HL-60 (cell line): ENCODE data around the gene WDR12.

Experiments used
- GABPA ChIP-seq: IDR thresholded peaks from 2 replicates; pipeline ENCODE4 v1.6.1; 2012; ENCODE audit warnings: low read depth
- POLR2AphosphoS5 ChIP-seq: IDR thresholded peaks from 2 replicates; pipeline ENCODE4 v1.6.1; 2012; ENCODE audit warnings: low read depth
- SPI1 ChIP-seq: IDR thresholded peaks from 2 replicates; pipeline ENCODE4 v1.6.1; 2012; ENCODE audit warnings: low read depth, mild to moderate bottlenecking, borderline replicate concordance
- TF ChIP-seq, protein P1 (sequence below): IDR thresholded peaks from one replicate; pipeline ENCODE4 v1.5.1; 2011; ENCODE audit warnings: low read length, control low read depth, inconsistent platforms; ENCODE audit not compliant: insufficient read depth
- TF ChIP-seq, protein P2 (sequence below): IDR thresholded peaks from 2 replicates; pipeline ENCODE4 v1.6.1; 2012; ENCODE audit warnings: low read depth; ENCODE audit not compliant: insufficient replicate concordance

DNA sequence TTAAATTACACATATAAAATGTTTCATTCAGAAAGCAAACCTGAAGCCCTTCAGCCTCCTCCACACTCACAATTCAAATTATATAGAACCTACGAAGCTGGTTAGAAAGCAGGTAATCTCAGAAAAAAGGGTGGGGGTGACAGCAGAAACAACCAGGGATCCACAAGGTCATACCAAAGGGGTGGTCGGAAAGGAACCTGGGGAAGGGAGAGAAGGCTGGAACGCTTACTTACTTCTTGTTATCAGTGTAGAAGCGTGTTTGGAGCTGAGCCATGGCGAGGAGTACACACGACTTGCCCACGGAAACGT lies 316 bp downstream of the WDR12 start:
- TF ChIP-seq, protein P1, sequence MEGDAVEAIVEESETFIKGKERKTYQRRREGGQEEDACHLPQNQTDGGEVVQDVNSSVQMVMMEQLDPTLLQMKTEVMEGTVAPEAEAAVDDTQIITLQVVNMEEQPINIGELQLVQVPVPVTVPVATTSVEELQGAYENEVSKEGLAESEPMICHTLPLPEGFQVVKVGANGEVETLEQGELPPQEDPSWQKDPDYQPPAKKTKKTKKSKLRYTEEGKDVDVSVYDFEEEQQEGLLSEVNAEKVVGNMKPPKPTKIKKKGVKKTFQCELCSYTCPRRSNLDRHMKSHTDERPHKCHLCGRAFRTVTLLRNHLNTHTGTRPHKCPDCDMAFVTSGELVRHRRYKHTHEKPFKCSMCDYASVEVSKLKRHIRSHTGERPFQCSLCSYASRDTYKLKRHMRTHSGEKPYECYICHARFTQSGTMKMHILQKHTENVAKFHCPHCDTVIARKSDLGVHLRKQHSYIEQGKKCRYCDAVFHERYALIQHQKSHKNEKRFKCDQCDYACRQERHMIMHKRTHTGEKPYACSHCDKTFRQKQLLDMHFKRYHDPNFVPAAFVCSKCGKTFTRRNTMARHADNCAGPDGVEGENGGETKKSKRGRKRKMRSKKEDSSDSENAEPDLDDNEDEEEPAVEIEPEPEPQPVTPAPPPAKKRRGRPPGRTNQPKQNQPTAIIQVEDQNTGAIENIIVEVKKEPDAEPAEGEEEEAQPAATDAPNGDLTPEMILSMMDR: no peak
- TF ChIP-seq GABPA: no peak
- TF ChIP-seq POLR2AphosphoS5: no peak
- TF ChIP-seq SPI1: no peak
- TF ChIP-seq, protein P2, sequence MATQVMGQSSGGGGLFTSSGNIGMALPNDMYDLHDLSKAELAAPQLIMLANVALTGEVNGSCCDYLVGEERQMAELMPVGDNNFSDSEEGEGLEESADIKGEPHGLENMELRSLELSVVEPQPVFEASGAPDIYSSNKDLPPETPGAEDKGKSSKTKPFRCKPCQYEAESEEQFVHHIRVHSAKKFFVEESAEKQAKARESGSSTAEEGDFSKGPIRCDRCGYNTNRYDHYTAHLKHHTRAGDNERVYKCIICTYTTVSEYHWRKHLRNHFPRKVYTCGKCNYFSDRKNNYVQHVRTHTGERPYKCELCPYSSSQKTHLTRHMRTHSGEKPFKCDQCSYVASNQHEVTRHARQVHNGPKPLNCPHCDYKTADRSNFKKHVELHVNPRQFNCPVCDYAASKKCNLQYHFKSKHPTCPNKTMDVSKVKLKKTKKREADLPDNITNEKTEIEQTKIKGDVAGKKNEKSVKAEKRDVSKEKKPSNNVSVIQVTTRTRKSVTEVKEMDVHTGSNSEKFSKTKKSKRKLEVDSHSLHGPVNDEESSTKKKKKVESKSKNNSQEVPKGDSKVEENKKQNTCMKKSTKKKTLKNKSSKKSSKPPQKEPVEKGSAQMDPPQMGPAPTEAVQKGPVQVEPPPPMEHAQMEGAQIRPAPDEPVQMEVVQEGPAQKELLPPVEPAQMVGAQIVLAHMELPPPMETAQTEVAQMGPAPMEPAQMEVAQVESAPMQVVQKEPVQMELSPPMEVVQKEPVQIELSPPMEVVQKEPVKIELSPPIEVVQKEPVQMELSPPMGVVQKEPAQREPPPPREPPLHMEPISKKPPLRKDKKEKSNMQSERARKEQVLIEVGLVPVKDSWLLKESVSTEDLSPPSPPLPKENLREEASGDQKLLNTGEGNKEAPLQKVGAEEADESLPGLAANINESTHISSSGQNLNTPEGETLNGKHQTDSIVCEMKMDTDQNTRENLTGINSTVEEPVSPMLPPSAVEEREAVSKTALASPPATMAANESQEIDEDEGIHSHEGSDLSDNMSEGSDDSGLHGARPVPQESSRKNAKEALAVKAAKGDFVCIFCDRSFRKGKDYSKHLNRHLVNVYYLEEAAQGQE: no peak
